Mesothelial cell of epicardium (in vitro differentiated cells): ENCODE results near the gene STEAP4. TPM values are rescaled to one million over a fixed set of nuclear protein-coding genes. Genes with fewer than 3 reads are reported as not detected.

Experiments
- DNase-seq, 2 experiments: peaks; one replicate each; pipeline ENCODE4 v3.0.0; 2021; ENCODE audit warnings: low spot score in 2 of 2; ENCODE audit not compliant: unreplicated experiment in 2 of 2
- H3K27ac Mint-ChIP-seq: 2 replicates; pipeline ENCODE4 v1.8.0; 2021; ENCODE audit warnings: mixed read lengths
- H3K27me3 Mint-ChIP-seq: 2 replicates; pipeline ENCODE4 v1.8.0; 2021; ENCODE audit warnings: low read depth, mixed read lengths
- H3K36me3 Mint-ChIP-seq: 2 replicates; pipeline ENCODE4 v1.8.0; 2021; ENCODE audit warnings: mixed read lengths
- H3K4me1 Mint-ChIP-seq: 2 replicates; pipeline ENCODE4 v1.8.0; 2021; ENCODE audit warnings: mixed read lengths
- H3K4me3 Mint-ChIP-seq: 2 replicates; pipeline ENCODE4 v1.8.0; 2021; ENCODE audit warnings: mild to moderate bottlenecking, moderate library complexity, mixed read lengths
- H3K9me3 Mint-ChIP-seq: 2 replicates; pipeline ENCODE4 v1.8.0; 2021; ENCODE audit warnings: mixed read lengths
- total RNA-seq: library from RNA; stranded (reverse); gene quantifications from 3 replicates; pipeline ENCODE4 v1.2.1, GENCODE V29; 2021
- TF ChIP-seq, protein P1 (sequence below): fragments of 200-600 bp; sonication (generic); IDR thresholded peaks from one replicate; pipeline ENCODE4 v1.5.0; 2021; ENCODE audit warnings: antibody characterized with exemption; ENCODE audit not compliant: unreplicated experiment

STEAP4 gene
- total RNA-seq, 1 donor from 2014 or later, result 0.18 TPM

DNA sequence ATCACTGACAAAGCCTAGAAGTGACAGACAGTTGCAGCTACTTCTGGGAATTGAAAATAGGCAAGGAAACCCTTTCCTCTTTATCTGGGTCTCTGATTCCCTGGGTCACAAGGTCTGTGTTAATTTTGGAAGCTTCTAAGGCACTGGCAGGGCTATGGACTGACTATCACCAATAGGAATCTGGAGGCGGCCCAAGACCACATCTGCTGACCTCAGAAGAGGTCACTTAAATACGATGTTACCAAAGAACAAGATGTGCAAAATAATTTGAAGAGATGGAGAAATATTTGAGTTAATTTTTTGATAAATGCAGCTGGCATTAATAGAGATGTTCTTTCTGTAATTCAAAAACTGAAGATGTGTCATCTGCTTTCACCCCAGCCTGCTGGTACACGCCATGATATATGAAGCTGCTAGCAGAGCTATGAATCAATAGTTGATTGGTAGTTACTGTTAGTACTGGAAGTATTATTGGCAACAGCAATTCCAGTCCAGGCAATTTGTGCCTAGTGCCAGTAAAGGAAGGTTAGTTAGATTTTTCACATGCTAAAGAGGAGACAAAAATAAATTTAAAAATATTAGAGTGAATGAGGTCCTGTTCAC is 5.5 kb upstream of the STEAP4 start:
- Mint-ChIP-seq H3K4me1 (peaks cover 1% of the 10 kb centered on the region), H3K27me3 (peaks cover 10% of the 10 kb centered on the region), H3K36me3 (no peaks in the 10 kb centered on the region), H3K4me3 (no peak overlapping the region), H3K9me3 (no peaks in the 10 kb centered on the region), H3K27ac (no peak overlapping the region)
- DNase-seq, result no peak
- TF ChIP-seq, protein P1, sequence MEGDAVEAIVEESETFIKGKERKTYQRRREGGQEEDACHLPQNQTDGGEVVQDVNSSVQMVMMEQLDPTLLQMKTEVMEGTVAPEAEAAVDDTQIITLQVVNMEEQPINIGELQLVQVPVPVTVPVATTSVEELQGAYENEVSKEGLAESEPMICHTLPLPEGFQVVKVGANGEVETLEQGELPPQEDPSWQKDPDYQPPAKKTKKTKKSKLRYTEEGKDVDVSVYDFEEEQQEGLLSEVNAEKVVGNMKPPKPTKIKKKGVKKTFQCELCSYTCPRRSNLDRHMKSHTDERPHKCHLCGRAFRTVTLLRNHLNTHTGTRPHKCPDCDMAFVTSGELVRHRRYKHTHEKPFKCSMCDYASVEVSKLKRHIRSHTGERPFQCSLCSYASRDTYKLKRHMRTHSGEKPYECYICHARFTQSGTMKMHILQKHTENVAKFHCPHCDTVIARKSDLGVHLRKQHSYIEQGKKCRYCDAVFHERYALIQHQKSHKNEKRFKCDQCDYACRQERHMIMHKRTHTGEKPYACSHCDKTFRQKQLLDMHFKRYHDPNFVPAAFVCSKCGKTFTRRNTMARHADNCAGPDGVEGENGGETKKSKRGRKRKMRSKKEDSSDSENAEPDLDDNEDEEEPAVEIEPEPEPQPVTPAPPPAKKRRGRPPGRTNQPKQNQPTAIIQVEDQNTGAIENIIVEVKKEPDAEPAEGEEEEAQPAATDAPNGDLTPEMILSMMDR, result no peak

DNA sequence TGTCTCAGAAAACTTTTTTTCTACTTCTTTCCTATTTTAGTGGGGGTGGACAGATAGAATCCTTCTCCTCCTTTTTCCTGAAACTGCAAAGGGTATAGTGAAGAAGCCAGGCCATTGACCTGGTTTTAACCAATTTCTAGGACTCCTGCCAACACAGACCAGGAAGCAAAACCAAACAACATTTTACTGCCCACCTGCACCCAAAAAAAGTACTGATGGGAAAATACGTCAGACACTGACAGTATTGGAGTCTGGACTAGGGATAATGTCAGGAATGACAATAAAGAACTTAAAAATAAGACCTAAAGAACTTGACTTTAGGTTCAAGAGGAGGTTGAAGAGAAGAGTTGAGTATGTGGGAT is 5.0 kb upstream of the STEAP4 start:
- TF ChIP-seq, protein P1, result no peak
- peaks cover 15% of the 10 kb centered on the region for H3K27me3 Mint-ChIP-seq
- H3K4me3 Mint-ChIP-seq, result no peak overlapping the region
- H3K36me3 Mint-ChIP-seq, result no peaks in the 10 kb centered on the region
- H3K27ac Mint-ChIP-seq, result no peak overlapping the region
- H3K9me3 Mint-ChIP-seq, result no peaks in the 10 kb centered on the region
- H3K4me1 Mint-ChIP-seq, result peaks cover 6% of the 10 kb centered on the region
- no peak for DNase-seq

DNA sequence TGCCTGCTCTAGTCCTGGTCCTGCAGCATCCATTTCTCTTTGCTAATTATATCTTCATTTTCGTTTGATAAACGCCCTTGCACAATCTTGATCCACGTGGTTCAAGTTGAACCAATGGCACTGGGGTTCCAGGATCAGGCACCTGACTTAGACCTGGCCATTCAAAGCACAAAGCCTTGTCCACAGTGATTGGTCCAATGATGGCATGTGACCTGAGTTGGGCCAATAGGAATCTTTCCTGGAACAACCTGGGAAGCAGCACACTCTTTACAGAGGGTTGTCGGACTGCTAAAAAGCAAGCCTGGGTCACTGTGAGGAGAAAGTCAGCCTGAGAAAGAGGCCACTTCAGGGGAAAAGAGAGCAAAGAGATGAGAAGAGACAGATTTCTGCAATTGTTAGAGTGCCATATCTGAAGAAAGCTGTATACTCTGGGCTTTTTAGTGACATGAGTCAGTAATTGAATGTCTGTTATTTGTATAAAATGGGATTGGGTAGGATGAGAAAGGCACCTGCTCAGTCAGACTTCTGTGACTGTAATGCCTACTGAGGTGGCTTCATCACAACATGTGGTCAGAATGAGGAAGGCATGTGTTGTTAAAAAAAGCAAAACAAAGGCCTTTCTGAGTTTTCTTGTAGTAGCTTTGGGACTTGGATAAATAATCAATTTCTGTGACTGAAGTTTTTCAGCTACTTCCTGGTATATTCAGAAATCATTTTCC is 4.4 kb upstream of the STEAP4 start:
- Mint-ChIP-seq H3K4me3 (no peak overlapping the region), H3K4me1 (peaks cover 9% of the 10 kb centered on the region), H3K36me3 (no peaks in the 10 kb centered on the region), H3K9me3 (no peaks in the 10 kb centered on the region), H3K27me3 (peaks cover 20% of the 10 kb centered on the region), H3K27ac (no peak overlapping the region)
- TF ChIP-seq, protein P1, result no peak
- DNase-seq, result no peak

DNA sequence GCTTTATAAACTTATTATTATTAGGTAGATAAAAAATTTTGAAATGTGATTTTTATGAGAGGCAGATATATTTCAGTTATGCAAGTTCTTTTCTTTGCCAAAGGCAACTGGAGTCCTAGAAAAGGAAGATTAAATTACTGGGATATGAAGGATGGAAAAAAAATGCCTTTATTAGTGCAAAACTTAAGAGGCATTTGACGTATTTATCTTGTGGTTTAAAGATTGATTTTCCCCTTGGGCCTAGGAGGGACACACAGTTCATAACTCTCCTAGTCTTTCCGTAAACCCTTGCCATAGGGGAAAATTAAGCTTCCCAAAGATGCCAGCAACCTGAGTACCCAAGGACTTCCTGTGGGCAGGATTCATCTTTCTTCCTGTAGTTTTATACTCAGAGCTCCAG is 3.1 kb upstream of the STEAP4 start:
- TF ChIP-seq, protein P1, result no peak
- Mint-ChIP-seq H3K27me3 (peaks cover 31% of the 10 kb centered on the region), H3K27ac (no peak overlapping the region), H3K4me3 (no peak overlapping the region), H3K9me3 (no peaks in the 10 kb centered on the region), H3K36me3 (no peaks in the 10 kb centered on the region), H3K4me1 (peaks cover 9% of the 10 kb centered on the region)
- DNase-seq, result no peak

DNA sequence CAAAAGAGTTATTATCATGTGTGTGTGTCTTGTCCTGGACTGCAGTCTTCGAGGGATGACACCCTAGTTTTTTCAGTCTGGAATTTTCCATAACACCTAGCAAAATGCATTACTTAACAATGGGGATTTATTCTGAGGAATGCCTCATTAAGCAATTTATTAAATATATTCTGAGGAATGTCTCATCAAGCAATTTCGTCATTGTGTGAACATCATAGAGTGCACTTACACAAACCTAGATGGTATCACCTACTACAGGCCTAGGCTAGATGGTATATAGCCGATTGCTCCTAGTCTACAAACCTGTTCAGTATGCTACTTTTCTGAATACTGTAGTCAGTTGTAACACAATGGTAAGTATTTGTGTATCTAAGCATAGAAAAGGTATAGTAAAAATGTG is 1.1 kb upstream of the STEAP4 start:
- TF ChIP-seq, protein P1, result no peak
- H3K27me3 Mint-ChIP-seq, result peaks cover 34% of the 10 kb centered on the region
- peaks cover 9% of the 10 kb centered on the region for H3K4me1 Mint-ChIP-seq
- no peaks in the 10 kb centered on the region for H3K9me3 Mint-ChIP-seq
- H3K36me3 Mint-ChIP-seq, result no peaks in the 10 kb centered on the region
- H3K4me3 Mint-ChIP-seq, result no peak overlapping the region
- no peak for DNase-seq
- no peak overlapping the region for H3K27ac Mint-ChIP-seq
